NCI-H82 (cell line): ENCODE measurements around the gene ADSS2.
"Not testable (repeated sequence)": the region's sequence is repeated elsewhere in the genome, so short reads cannot be mapped to it uniquely, and the experiment has no call there.

Experiments used
- DNase-seq: peaks from one replicate; lab custom pipeline; 2025; lab: John Stamatoyannopoulos, UW

Gene ADSS2

DNA sequence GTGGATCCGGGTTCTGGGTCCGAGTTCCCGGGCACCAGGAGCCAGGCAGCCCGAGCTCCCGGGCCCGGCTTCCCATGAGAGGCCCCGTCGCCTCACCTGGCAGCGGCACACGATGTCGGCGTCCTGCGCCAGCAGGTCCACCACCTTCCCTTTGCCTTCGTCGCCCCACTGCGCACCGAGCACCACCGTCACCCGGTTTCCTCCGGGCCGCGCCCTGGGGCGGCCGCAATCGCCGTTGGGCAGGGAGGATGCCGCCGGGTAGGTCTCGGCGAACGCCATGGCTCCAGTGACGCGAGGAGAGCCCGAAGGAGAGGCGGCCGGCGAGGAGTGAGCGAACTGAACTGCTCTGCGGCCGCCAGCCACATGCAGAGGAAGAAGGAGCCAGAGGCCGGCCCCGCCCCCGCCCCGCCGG is at the start of gene ADSS2:
Gene ADSS2 (minus strand): TSS at position 371 of the 412 bp plus-strand sequence. CDS start 92 bp downstream, at position 279.
- no peak for DNase-seq

GRCh38 chr1:244500515-244500914 is 48.8 kb upstream of the ADSS2 start:
- not testable (repeated sequence) for DNase-seq

GRCh38 chr1:244499484-244499883 is 47.8 kb upstream of the ADSS2 start:
- not testable (repeated sequence) for DNase-seq

- DNase-seq = no peak
These were observed 46.1 kb upstream of the ADSS2 start for GRCh38 chr1:244497805-244498204.

DNA sequence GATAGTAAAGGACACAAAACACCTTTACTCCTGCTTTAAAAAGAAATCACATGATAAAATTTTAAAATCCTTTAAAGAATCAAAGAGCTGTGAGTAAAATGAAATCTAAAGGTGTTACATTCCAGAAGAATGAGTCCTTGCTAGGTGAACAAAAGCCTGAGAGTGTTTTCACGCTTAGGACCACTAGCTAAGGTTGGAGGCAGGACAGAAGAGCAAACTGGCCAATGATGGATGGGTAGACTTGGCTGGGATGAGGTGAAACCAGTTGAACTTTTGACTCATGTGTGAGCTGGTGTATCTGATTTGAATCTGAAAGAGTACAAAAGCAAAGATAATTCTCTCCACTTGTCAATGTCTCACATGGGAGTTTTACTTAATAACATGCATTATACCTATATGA is 44.5 kb upstream of the ADSS2 start:
- no peak for DNase-seq

DNA sequence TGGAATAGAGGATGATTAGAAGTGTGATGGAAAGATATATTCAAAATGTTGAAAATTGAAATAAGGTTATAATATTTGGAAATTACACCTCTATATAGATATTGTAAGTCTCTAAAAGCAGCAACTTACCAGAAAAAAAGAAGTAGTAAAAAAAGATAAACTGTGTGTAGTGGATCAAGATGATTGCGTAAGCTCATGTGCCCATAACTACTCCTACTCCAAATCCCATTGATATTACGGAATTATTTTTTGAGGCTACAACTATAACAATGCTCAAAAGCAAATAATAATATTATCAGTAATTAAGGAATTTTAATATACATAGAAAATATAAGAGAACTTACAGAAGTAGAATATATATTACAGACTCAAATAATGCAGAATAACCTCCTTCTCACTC is 42.9 kb upstream of the ADSS2 start:
- DNase-seq = no peak

DNA sequence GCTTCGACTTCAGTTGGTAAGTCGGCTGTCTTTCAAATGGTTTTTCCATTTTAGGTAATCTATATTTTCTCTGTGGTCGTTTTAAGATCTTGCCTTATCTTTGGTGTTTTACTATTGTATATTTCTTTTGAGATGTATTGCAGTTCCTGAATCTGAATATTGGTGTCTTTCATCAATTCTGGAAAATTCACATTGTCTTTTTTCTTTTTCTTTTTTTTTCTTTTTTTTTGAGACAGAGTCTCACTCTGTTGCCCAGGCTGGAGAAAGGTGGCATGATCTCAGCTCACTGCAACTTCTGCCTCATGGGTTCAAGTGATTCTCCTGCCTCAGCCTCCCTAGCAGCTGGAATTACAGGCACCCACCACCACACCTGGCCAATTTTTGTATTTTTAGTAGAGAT is 33.3 kb upstream of the ADSS2 start:
- not testable (repeated sequence) for DNase-seq

GRCh38 chr1:244473059-244473605 is 21.4 kb upstream of the ADSS2 start:
- DNase-seq = no peak

GRCh38 chr1:244466724-244467123 is 15.0 kb upstream of the ADSS2 start:
- no peak for DNase-seq

DNA sequence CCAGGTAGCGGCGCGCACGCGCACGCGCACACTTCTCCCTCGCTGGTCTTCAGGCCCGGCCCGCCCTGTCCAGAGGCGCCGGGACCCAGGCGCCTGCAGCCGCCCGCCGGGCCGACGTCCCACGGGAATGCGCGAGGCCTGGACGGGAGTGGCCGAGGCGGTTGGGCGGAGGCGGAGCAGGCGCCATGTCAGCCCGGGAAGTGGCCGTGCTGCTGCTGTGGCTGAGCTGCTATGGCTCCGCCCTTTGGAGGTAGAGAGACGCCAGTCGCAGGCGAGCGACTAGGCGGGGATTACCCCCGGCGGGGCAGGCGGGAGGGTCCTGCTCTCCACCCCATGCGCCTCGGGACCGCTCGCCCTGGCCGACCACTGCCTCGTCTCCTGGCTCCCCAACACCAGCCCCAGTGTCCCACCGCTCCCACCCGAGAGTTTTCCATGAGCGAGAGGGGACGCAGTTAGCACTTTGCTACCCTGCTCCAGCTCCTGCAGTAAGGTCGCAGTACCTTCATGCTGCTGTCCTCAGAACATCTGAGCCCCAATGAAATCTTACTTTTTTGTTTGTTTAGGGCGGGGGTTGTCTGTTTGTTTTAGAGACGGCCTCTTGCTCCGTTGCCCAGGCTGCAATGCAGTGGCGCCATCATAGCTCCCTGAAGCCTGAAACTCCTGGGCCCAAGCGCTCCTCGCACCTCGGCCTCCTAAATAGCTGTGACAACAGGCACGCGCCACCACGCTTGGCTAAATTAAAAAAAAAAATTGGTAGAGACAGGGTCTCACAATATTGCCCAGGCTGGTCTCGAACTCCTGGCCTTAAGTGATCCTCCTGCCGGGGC is 9.7 kb upstream of the ADSS2 start, which contains the start of gene CATSPERE:
Gene CATSPERE (plus strand): TSS at position 29 of the 827 bp plus-strand sequence. CDS start 157 bp downstream, at position 186.
- DNase-seq = peak; percentile 71

GRCh38 chr1:244460197-244460596 is 8.5 kb upstream of the ADSS2 start:
- DNase-seq = no peak

DNA sequence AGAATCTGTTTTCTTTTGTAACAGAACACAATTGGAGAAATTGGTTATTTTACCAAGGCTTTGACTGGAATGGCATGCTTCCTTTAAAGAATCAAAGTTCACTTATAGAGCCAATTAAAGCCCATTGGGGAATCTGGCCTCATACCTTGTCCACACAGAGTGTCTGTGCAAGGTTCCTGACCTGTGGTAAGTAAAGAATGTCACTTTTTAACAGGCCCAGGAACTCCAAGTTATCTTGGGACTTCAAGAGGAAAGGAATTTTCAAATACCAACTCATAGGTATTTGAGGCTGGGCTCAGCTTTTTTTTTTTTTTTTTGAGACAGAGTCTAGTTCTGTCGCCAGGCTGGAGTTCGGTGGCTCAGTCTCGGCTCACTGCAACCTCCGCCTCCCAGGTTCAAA is 7.1 kb upstream of the ADSS2 start:
- no peak for DNase-seq

- DNase-seq = peak; percentile 47
These were observed 4.9 kb upstream of the ADSS2 start for GRCh38 chr1:244456586-244456985.

DNA sequence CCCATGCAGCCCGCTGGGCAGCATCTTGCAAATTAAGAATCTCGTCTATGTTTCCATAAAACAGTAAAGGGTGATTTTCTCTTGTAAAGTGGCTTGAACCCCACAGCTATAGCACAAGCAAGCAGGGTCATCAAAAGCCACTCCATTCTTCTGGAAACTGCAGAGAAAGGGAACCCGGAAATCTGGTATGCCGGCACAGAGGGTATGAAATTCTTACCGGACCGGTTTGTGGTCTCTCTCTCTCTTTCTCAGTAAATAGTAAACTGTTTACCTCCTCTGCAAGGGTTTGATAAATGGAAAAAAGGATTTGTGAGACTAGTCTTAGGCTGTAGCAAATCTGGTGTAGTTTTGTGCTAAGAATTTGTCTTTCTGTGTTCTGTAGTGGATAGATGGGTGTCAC is 2.7 kb upstream of the ADSS2 start:
- no peak for DNase-seq

DNA sequence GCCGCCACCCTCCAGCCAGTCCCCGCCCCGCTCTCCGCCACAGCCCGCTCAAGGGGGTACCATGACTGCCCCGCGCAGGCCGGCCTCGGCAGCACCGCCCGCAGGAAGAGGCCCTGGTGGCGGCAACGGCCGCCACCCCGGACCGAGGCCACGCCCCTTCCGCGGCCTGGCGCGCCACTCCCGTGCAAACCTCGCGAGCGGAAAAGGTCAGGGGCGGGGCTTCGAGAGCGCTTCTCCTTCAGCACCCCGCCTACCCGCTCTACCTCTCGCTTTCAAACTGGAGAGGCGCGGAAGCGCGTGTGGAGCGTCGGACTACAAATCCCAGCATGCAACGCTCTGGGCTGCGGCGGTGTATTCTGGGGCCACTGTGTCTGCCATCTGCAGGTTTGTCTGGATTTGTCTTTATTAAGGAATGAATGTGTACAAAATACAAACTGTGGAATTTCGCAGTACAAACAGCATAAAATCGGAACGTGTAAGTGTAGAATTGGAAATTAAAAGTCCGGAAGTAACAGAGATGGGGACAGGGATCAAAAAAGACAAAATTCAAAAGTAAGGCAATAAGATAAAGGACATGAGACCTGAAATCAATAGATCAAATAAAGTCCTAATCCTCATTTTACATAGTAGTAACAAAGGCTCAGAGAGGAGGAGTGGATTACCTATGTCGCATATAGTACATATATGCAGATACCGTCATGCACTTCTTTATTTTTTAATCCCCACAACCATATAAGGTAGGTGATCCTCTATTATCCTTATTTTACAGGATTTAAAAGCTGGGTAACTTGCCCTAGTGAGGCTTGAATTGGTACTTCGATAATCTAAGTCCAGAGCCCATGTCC is 464 bp upstream of the ADSS2 start:
- peak; percentile 100 for DNase-seq

DNA sequence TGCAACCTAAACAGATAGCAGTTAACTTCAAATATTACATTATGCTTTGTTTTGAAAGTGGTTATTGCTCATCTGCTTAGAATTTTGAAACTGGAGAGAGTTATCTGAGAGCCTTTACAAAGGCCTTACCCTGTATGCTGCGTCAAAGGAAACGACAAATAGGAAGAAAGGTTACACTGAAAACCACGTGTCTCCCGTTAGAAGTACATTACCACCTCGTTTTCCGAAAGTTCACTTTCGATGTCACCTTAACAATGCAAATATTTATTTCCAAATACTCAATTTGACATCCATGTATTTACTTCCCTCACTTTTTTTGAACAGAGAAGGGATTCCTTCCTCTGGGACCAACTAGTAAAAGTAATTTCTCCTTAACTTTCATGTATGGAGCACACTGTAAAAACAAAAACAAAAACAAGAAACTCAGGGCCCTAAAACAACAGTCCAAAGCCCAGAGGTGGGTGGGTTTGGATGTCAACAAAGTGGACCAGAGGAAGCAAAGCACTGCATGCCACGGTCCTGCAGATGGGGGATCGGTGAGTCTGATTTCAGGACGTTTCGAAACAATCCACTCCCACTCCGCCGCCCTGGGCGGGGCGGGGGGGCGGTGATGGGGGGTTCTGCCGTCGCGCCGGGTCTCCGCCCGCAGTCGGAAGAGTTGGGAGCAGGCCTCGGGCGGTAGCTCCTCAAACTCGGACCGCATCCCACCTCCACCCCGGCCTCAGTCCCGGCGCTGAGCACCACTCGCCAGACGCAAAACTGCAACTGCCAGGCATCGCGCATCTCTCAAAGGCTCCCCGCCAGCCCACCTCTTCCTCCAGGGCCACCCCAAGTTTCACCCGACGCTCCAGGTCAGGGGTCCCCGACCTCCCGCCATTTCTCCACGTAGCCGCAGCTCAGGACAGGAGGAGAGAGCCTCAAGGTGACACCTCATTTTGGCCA is 841 bp downstream of the ADSS2 start:
- DNase-seq = peak; percentile 74

DNA sequence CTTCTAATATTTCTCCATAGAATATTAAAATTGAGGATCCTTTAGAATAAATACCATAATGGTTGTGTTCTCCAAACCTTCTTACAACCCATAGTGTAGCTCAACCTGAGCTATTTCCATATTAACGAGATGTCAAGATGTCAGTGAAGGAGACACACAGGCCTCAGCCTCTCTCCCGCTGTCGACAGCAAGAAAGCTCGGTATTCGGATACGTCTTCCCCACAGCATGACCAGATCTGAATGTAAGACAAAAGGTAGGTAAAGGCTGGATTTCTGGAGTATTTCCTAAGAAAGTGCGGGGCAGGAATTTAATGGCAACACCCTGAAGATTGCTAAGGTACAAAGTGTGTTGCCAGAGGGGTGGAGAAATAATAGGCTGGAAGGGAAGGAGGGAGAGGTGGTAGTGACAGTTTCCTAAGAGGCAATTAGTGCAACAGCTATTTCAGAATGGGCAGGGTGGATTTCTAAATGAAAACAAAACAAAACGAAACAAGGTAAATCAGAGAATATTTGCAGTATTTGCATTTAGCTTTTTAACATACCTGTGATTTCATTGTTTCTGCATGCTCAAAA is 1.7 kb downstream of the ADSS2 start:
- peak; percentile 39 for DNase-seq

DNA sequence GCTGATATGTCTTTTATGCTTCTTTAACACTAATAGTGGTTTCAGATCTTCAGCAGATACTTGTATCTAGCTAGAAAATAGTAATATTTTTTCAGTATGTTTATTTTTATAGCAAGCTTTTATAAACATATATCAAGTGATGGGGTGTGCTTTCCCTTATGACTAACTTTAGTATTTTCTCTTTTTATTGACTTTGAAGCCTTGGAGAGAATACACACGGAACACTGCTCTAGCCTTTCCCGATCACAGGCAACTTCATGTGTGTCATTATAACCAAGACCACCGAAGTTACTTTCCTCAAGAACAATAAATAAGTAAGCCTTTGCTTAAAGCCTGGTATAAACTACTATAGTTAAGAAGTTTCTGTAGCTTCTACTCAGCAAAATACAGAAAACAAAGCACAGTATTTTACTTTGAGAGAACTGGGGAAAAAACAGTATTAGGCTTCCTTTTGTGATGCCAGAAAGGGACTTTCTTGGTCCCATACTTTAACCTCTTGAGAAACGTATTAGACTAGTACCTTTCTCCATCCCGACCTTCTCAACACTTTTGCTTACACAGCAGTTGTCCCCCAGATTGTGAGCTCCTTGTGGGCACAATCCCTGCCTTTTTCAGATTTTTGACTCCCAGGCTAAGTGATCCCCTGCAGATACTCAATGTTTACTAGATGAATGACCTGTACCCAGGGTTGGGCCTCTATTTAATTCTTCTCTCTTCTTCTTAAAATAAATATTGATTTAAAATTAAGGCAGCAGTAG is 3.3 kb downstream of the ADSS2 start:
- DNase-seq = no peak

DNA sequence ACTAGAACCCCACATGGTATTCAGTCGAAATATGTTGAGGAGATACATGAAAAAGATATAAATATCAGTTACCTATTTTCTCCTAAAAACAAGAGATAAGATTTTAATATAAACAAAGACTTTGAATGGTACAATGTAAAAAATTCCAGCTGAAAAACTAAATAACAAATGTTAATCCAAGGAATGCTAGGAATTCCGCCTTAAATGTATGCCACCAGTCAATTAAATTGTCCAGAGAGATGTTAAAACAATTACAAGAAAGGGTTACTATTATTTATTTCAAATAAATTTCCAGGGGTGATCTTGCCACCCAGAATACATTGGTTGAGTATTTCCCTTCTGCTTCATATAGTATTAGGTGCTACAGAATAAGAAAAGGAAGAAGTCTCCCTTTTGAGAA is 4.2 kb downstream of the ADSS2 start:
- DNase-seq = no peak

DNA sequence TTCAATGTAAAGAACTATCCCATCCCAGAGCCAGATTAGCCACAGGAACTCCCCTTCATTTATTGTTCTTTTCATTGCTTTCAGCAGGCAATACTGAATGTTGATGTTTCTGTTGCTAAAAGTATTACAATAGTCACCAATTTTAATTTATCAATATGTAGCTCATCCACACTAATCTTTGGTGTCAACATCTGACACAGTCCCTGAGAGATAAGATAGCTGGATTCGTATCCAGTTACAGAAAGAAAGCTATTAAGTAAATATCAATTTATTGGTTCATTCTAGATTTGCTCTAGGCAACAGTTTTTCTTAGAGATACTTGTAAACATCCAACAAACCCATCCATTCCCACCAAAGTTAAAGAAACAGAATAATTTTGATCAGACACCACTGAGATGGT is 4.7 kb downstream of the ADSS2 start:
- no peak for DNase-seq
